GM19324 (cell line): ENCODE measurements around the gene DENND2D.
A peak's percentile ranks its signal among the peaks of the same experiment; 100 is the strongest.
"Not testable (repeated sequence)": the region's sequence is repeated elsewhere in the genome, so short reads cannot be mapped to it uniquely, and the experiment has no call there.

Experiments used
- ATAC-seq: cut with Tn5 transposase; IDR thresholded peaks from one replicate; pipeline ENCODE4 v1.9.1; 2021; ENCODE audit warnings: mild to moderate bottlenecking, moderate library complexity; ENCODE audit not compliant: unreplicated experiment, low FRiP score

The DENND2D gene

DNA sequence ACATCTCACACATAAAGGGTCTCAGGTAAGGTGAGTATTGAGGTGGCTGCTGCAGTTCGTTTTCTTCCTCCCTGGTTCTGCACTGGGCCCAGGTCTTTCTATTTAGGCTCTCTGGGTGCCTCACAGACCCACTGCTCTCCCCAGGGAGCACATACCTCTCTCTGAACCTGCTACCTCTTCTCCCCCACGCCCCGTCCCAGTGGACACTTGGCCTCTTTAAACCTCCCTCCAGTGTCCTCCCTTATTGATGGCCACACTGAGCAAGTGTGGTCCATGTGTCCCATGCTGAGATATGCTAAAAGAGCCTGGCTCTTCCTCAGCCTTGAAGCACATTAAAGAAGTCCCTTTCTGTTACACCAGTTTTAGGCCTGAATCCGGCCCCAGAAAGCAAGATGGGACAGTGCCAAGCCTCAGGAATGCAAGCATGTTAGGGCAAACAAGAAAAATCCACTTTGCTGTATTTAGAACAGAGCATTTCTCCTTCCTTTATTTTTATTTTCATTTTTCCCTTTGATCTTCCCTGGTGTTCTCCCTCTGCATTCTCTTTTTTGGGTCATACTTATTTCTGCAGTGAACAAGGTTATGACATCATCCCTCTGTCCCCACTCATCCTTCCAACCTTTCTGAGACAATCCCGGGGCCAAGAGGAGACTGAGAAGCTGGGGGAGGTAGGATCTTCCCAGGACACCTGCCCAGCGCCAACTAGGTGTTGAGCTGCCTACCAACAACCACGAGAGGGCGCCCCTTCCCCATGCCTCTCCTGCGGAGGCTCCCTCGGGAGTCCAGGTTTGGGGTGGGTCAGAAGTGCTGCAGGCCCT, 22.1 kb upstream of the DENND2D start:
- peak; percentile 32 for ATAC-seq

DNA sequence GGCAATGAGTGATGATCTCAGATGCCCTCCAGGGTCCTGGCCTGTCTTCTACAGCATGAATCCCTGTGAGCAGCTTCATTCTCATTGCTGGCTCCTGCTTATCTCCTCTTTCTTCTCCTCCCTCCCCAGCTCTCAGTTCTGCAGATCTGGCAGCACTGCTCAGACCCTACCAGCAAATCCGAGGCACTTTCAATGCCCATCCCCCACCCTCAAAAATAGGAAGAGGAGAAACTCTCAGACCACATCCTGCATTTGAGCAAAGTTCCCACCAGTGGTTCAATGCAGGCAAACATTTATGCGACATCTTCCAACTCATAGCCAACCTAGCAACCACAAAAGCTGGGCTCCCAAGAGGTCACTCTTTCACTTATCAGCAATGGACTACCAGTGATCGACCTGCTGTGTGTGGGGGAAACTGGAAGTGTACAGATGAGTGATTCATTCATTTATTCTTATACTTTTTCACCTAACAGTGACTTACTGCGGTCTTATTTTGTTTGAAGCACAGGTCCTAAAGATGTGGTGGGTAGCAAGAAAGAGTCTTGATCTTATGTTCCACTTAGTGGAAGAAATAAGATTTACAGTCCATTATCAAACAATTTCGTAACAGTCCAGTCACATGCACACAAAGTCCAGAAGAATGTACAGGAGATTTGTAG, 21.3 kb upstream of the DENND2D start:
- ATAC-seq: peak; percentile 43

GRCh38 chr1:111221276-111221632, 20.8 kb upstream of the DENND2D start:
- no peak for ATAC-seq

- no peak for ATAC-seq
Measured at GRCh38 chr1:111220302-111220890, 19.9 kb upstream of the DENND2D start.

DNA sequence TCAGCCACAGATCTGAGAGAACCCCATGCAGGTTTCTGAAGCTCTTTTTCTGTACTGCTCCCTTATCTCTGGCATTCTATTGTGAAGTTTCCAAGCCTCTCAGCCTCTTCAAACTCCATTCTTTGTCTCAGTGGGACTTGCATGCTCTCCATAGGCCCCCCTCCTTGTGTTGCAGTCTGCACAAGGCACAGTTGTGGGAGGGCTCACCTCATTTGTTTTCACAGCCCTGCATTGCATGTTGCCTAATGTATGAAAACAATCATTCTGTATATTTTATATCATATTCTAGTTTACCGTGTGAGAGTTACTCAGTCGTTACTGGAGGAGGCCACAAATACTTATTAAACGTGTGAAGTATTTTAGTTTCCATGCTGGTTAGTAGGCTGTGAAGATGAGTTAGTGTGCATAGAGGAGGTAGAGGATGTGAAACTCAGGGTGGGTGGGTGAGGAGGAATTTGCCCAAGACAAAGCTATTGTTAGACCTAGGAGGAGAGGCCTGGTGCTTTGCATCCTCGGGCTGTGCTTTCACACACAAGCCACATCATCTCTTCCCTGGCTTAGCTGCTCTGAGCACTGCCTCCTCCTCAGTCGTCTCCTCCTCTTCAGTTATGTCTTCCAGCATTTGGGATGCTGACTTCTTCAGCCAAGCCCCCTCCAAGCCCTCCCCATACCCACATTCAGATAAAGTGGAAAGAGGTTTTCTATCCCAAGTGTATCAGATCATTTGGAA, 19.3 kb upstream of the DENND2D start:
- ATAC-seq: peak; percentile 33

DNA sequence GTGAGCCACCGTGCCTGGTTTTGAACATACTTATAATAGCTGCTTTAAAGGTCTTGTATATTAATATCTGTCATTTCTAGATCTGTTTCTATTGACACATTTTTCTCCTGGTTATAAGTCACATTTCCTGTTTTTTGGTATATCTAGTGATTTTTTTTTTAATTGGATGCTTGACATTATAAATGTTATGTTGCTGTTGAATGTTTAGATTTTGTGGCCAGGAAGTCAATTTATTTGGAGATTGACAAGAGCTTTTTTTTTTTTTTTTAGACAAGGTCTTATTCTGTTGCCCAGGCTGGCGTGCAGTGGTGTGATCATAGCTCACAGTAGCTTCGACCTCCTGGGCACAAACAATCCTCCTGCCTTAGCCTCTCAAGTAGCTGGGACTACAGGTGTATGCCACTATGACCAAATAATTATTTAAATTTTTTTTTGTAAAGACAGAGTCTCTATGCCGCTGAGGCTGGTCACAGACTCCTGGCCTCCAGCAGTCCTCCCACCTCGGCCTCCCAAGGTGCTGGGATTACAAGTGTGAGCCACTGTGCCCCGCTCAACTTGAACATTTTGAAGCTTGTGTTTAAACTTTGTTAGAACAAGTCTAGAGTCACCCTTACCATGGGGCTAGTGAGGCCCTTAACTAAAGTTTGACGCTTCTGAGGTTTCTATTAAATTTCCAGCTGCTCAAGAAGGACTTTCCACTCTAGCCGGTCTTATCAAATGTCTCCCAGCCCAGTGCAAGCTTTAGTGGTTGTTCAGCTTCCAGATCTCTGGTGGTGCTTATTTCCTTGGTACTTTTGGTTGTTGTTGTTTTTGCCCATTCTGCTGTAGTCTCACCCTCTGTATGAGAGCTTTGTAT, 18.5 kb upstream of the DENND2D start:
- no peak for ATAC-seq

DNA sequence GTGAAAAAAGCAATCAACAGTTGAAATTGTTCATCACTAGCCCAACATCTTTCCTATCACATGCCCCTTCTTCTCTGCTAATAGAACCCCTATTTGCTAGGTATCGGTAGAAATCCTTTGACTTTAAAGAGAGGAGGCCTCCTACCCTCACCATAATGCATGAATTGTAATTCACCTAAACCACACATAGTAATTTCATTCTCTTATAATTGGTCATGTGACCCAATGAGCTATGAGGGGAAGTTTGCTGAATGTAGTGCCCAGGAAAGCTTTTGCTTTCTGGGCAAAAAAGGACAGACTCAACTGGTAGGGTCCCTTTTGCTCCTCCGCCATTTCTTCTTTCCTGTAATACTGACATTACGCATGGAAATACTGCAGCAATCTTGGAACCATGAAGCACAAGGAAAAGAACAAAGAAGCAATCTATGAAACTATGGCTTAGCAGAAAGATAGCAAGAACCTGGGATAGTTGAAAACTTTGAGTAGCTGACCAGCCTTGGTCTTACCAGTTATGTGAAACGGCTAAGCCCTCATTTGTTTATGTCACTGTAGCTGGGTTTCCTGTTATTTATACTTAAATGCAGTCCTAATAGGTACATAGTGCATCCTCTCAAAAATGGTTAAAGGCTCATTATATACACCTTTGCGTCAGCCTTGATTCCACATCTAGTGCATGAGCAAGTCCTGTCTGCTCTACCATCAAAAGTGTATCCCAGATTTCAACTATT, 16.9 kb upstream of the DENND2D start:
- ATAC-seq: no peak

DNA sequence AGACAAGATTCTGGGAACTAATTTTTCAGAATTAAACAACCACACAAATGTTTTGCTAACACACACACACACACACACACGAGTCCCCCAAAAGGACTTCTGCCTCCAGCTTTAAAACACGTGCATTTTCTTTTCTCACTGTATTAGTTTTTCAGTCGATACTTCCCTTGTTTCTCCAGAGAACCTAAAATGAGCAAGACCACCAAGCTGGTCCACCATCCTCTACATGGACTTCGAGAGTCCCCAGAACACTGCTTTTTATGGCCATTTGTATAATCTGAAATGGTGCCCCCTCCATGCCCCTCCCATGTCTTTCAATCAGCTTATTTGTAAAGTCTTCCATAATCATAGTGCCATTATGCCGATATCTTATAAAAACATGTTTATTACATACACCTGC, 16.3 kb upstream of the DENND2D start:
- ATAC-seq: no peak

GRCh38 chr1:111215285-111215684, 14.8 kb upstream of the DENND2D start:
- ATAC-seq: not testable (repeated sequence)

DNA sequence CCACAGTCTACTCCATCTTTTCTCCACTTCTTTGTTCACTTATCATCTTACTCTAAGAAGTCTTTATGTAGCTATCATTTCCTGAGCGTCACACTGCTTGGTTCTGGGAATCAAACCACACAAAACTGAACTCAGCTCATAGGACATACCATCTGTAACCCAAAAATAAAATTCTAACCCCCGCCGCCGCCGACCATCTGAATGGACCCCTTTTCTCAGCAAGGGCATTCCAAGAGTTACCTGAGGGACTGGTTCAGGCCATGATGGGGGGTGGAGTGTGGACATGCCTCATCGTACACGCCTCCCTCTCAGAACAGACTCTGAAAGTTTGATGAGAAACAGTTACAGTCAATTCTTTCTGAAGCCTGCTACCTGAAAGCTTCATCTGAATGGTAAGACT, 14.4 kb upstream of the DENND2D start:
- no peak for ATAC-seq

- no peak for ATAC-seq
Measured at GRCh38 chr1:111214074-111214801, 13.8 kb upstream of the DENND2D start.

DNA sequence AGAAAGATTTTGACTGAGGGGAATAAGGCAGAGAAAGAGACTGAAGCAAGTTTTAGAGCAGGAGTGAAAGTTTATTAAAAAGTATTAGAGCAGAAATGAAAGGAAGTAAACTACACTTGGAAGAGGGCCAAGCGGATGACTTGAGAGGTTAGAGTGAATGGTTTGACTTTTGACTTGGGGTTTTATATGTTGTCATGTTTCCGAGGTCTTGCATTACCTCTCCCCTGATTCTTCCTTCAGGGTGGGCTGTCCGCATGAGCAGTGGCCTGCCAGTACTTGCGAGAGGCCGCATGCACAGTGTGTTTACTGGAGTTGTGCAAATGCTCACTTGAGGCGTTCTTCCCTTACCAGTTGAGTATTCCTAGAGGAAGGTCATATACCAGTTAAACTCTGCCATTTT, 13.0 kb upstream of the DENND2D start:
- ATAC-seq: no peak

- no peak for ATAC-seq
Measured at GRCh38 chr1:111212634-111213335, 12.3 kb upstream of the DENND2D start.

- no peak for ATAC-seq
Measured at GRCh38 chr1:111211921-111212320, 11.5 kb upstream of the DENND2D start.

- ATAC-seq: no peak
Measured at GRCh38 chr1:111209622-111210021, 9.2 kb upstream of the DENND2D start.

DNA sequence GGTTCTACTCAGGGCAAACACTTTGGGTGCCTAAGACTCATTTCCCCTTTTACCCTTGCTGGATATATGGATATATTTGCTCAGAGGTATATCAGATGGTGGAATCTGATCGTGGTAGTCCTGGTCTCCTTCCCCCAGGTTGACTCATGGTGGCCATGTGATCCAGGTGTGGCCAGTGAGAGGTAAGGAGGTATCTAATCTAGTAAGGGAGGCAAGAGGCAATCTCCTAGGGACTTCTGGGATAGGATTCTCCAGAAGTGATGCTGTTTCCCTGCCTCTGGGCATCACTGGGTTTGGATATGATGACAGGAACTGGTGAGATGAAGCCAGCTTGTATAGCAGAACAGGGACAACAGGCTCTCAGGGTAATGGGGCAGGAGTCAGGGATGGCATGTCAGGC, 8.5 kb upstream of the DENND2D start:
- ATAC-seq: no peak

DNA sequence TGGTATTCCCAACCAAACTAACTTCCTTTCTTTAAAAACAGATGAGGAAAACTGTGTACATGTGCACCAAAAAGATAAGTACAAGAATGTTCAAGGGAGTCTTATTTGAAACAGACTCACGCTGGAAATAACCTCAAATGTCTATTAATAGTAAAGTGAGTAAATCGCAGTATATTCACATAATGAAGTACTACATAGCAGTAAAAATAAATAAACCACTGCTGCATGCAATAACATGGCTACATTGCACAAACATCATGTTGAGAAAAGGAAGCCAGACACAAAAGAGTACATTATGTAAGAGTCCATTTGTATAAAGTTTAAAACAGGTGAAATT, 5.2 kb upstream of the DENND2D start:
- ATAC-seq: no peak

GRCh38 chr1:111204983-111205713, 4.7 kb upstream of the DENND2D start:
- ATAC-seq: no peak
